ENCODE measurements around the gene ENAH.

The ENAH gene

GRCh38 chr1:225603538-225604354 is 49.2 kb downstream of the ENAH start:
- peak; percentile 24 for DNase-seq (ENCODE audit: low spot score)

- DNase-seq (ENCODE audit: low spot score) = no peak
Measured at GRCh38 chr1:225602590-225603206, 50.2 kb downstream of the ENAH start.

DNA sequence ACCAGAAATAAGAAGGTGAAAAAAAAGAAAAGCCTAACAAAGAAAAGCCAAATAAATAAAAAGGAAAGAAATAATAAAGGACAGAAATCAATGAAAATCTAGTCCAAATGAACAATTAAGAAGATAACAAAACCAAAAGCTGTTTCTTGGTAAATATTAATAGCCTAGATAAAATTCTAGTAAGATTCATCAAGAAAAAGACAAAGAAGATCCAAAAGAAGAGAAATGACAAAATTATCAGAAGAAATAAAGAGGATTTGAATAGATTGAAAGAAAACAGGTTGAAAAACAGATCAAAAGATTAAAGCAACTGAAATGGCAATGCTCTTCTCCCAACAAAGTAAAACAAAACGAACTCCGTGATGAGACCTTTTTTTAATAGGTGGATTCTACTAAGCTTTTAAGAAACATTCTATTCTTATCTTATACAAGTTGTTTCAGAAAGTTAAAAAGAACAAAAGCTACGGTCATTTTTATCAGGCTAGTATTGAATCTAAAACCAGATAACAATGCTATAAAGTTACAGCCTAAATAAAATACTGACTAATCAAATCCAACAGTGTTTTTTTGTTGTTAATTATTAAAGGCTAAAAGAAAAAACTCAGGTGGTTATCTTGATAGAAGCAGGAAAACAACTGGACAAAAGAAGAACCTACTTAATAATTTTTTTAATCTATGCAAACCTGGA is 50.9 kb downstream of the ENAH start:
- DNase-seq (ENCODE audit: low spot score) = no peak

DNA sequence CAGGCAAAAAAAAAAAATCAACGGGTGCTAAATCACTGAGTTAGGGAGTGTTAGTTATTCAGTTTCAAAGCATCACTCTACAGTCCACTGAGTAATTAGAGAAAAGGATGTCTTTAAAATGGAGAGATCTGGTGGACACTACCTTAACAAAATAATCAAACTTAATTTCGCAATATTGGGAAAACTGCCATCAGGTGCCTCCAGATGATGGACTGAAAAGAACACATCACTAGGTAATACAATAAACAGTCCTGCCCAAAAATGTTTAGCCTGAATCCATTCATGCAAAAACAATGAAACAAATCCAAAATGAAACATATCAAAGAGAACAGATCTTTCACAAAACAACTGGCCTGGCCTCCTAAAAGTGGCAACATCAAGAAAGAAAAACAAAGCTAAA is 54.1 kb downstream of the ENAH start:
- no peak for DNase-seq (ENCODE audit: low spot score)

DNA sequence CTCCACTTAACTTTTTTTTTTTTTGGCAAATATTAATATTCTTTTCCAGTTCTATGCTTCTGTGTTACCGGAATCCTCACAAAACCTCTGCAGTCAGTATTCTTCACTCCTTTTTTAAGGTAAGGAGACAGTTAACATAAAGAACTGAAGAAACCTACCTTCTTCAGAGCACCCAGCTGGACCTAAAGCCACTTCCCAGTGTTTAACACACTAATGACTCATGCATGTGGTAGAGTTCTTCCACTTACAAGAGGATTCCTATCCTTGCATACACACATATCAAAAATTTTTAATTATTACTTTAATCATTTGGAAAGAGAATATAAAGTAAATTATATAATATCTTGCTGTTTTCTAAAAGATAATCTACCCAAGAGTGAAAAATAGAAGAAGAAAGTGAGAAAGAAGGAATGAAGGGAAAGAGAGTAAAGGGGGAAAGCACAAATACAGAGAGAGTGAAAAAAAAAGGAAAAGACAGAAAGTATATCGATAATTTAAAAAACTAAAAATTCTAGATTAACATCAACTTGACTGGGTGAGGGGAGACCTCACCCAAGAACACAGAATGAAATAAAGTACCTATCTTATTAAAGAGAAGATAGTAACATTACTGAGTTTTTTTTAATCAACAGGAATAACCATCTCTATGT is 54.9 kb downstream of the ENAH start:
- DNase-seq (ENCODE audit: low spot score) = peak; percentile 18

DNA sequence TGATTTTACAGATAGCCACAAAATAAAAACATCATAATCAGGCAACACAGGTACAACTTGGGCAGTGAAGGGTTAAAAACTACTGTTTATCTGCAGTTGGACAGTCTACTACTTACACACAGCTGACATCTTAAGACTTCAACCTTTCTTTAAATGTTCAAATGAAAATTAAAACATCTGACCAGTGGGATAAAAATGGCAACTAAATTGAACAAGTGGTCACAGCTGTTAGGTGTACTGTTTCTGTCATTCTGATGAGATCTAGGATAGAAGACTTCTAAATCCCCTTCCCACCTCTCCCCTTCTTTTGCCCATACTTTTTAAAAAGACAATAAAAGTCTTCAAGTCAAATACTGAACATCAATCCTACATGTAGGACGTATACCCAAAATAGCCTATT is 56.2 kb downstream of the ENAH start:
- DNase-seq (ENCODE audit: low spot score) = no peak

DNA sequence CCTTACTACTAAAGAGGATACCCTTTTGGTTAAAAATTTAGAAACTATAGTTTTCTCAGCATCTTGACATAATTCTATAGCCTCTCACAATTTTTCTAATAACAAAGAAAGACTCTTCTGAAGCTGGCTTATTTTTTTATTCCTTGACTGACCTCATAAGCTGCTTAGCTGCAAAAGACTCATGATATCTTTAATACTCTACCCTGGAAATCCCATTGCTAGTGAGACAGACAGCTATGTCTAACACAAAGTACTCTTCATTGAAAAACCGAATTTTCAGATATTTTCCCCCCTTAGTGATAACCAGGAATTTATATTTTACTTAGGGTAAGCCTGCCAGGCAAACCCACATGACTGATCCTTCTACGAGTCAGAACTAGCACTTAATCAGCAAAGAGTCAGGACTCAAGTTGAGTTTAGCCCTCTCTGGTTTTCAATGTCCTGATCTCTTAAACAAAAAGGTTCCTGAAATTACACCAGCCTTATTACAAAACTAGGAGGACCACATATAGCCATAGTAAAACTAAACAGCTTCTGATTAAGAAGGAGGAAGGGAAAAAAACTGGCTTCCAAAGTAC is 56.9 kb downstream of the ENAH start:
- DNase-seq (ENCODE audit: low spot score) = no peak

GRCh38 chr1:225595452-225595851 is 57.5 kb downstream of the ENAH start:
- no peak for DNase-seq (ENCODE audit: low spot score)

- DNase-seq (ENCODE audit: low spot score) = no peak
Measured at GRCh38 chr1:225593414-225593813, 59.5 kb downstream of the ENAH start.

DNA sequence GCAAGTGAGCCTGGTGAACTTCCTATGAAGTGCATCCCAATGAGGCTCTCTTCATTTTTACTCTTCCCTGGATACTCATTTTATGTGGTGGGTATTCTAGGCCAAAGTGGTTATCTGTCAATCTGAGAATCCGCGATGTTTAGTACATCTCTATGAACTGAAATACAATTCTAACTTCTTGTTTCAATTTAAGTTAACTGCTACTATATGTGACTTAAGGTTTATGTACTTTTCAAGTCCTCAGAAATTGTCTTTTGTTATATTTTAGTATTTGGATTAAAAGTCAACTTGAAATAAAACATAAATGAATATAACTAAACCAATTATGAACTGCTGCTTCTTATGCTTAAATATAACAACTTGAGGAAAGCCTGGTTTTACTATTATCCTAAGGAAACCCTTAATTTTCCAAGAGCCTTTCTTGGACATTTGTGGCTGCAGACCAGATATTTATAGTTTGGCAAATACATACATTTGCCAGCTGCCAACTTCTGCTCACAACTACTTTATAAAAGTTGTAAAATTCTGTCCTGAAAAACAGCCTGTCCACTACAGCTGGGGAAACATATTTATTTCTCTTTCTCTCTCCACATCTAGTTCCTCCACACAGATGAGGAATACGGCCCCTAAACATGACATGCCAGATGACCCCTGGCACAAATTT is 60.4 kb downstream of the ENAH start:
- no peak for DNase-seq (ENCODE audit: low spot score)

- DNase-seq (ENCODE audit: low spot score) = no peak
Measured at GRCh38 chr1:225587310-225587709, 65.6 kb downstream of the ENAH start.

DNA sequence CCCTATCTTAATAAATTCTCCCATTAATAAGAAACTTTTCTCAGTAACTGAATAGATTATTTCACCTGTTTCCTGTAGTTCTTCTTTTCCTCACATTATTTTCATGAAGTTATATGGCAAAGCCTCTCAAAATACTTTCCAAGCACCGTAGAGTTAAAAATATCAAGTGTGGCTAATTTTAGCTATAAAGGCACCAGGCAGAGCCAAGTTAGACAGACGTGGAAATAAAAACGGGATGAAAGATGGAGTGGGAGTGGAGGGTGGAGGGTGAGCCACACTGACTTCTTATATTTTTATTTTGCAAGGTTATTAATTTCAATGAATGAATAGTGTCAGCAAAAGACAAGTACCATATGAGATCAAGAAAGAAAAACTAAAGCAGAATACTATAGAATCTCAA is 71.7 kb downstream of the ENAH start:
- DNase-seq (ENCODE audit: low spot score) = no peak

- DNase-seq (ENCODE audit: low spot score) = no peak
Measured at GRCh38 chr1:225580238-225581099, 72.5 kb downstream of the ENAH start.

DNA sequence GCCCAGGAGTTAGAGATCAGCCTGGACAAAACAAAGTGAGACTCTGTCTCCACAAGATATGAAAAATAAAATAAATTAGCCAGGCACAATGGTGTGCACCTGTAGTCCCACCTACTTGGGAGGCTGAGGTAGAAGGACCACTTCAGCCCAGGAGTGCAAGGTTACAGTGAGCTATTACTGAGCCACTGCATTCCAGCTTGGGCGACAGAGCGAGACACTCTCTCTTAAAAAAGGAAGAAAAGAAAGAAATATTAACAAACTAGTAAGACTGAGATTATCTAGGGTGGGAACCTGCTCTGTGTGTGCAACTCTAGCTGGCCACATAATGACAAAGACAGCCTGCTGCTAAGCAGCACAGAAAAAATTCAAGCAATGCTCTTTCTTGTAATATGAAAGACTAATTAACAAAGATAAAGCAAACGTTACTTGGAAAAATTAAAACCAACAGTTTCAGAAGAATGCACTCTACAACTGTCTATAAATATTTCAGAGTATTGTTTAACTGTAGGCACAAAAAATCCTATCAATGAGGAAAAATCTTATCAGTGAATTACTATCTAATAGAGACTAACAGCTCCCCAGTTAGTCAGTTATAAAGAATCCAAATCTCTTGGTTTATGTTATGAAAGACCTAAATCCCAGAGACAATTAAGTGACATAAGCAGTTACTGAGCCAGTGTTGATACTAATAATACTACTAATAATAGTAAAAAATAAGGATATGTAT is 74.5 kb downstream of the ENAH start:
- DNase-seq (ENCODE audit: low spot score) = peak; percentile 20

GRCh38 chr1:225577241-225577640 is 75.7 kb downstream of the ENAH start:
- DNase-seq (ENCODE audit: low spot score) = peak; percentile 20

- DNase-seq (ENCODE audit: low spot score) = no peak
Measured at GRCh38 chr1:225573216-225573615, 79.7 kb downstream of the ENAH start.

DNA sequence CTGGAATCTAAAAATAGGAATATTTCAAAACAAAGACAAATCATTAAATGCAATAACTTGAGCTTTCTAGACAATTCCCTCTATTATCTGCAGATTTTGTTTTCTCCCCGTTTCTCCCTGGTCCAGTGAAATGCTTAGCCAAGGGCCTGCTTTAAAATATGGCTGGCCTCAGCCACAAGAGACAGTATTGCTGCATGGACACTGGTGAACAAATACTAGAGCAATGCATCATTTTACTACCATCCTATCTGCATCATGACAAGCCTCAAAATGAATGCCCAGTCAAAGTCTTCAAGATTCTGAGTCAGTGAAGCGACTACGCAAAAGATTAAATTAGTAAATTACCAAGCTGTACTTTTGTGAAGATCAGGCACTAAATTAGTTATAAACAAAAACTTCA is 80.5 kb downstream of the ENAH start:
- DNase-seq (ENCODE audit: low spot score) = peak; percentile 58

GRCh38 chr1:225567789-225568188 is 85.1 kb downstream of the ENAH start:
- DNase-seq (ENCODE audit: low spot score) = no peak

DNA sequence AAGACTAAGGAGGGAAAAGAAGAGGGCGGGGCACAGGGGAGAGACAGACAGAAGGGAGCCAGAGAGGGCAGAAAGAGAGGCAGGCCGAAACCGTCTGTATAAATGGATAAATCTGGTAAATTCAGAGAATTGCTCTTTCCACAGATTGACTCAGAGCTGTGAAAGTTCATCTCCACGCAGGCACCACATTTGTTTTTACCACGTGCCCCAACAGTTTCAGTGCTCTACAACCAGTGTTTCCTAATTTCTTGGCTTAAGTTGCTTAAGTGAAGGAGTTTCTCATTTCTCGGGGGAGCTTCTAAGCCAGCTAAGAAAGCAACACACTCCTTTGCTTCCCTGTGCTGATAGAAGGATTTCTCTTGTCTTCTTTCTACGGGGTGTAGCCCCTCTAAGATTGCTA is 87.1 kb downstream of the ENAH start:
- peak; percentile 73 for DNase-seq (ENCODE audit: low spot score)

DNA sequence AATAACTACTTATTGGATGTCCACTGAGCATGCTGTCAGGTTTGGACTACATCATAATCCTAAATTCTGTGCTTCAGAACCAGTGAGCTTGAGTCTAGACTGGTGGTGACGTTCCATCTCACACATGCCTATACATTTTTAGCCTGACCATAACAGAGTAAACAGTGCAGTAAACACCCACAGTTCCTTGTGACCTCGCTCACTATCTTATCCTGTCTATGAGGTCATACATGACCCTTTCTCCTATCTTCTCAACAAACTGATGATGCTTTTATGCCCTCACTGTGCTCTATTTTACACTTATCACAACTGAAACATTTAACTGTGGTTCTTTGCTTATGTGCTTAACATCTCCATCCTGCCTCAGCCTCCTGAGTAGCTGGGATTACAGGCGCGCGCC is 91.2 kb downstream of the ENAH start:
- no peak for DNase-seq (ENCODE audit: low spot score)
